Stimulated activated naive CD4-positive, alpha-beta T cell treated with Interleukin-2 at 50 U/mL for 16 hours (primary cell): ENCODE data around the gene TMEM87B.
"Not testable (repeated sequence)": the region's sequence is repeated elsewhere in the genome, so short reads cannot be mapped to it uniquely, and the experiment has no call there.

Experiments used
- DNase-seq: peaks from one replicate; lab custom pipeline; 2025; lab: John Stamatoyannopoulos, UW

The TMEM87B gene

DNA sequence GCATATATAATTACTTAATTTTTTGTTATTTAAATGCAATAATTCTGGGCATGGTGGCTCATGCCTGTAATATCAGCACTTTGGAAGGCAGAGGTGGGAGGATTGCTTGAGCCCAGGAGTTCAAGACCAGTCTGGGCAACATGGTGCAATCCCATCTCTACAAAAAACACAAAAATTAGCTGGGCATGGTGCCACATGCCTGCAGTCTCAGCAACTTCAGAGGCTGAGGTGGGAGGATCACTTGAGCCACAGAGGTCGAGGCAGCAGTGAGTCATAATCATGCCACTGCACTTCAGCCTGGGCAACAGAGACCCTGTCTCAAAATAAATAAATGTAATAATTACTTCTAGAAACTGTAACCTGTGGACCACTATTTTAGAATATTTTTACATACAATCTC is 21.5 kb upstream of the TMEM87B start:
- no peak for DNase-seq

DNA sequence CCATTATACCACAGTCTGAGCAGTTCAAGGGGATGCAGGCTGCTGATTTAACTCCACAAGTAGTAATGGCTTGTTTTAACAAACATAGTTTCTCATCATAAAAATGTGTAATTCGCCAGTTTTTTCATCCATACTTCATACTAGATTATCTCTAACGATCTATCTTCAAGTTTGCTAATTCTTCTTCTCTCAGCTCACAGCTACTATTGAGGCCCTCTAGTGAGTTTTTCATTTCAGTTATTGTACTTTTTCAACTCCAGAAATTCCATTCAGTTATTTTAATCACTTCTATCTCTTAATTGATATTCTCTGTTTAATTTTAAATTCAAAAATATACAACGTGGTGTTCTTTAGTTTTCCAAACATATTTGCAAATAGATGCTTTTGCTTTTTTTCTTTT is 20.1 kb upstream of the TMEM87B start:
- no peak for DNase-seq

DNA sequence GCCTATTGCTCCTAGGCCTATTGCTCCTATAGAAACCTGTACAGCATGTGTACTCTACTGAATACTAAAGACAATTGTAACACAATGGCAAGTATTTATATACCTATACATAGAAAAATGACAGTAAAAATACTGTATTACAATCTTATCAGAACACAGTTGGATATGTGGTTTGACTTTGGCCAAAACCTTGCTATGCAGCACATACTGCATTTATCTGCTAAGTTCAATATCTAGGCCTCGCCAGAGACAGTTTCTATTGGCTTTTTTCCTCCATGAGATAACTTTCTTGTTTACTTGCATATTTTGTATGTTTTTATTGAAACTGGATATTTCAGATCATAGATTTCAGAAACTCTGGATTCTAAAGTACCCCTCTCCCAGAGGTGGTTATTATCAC is 19.3 kb upstream of the TMEM87B start:
- DNase-seq, result no peak

- DNase-seq, result not testable (repeated sequence)
Measured at GRCh38 chr2:112039556-112039955, 15.5 kb upstream of the TMEM87B start.

DNA sequence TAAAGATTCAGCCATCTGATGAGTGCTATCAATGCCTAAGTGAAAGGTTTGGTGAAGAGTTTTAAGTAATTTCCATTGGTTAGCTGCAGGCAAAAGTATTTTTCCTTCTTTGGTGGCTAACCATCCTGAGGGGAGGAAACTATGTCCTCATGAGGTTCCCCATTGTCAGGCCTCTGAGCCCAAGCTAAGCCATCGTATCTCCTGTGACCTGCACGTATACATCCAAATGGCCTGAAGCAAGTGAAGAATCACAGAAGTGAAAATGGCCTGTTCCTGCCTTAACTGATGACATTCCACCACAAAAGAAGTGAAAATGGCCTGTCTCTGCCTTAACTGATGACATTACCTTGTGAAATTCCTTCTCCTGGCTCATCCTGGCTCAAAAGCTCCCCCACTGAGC is 15.0 kb upstream of the TMEM87B start:
- not testable (repeated sequence) for DNase-seq

- DNase-seq, result not testable (repeated sequence)
Measured at GRCh38 chr2:112041460-112041859, 13.6 kb upstream of the TMEM87B start.

- no peak for DNase-seq
Measured at GRCh38 chr2:112045446-112046014, 9.5 kb upstream of the TMEM87B start.

- DNase-seq, result no peak
Measured at GRCh38 chr2:112046231-112046630, 8.8 kb upstream of the TMEM87B start.

DNA sequence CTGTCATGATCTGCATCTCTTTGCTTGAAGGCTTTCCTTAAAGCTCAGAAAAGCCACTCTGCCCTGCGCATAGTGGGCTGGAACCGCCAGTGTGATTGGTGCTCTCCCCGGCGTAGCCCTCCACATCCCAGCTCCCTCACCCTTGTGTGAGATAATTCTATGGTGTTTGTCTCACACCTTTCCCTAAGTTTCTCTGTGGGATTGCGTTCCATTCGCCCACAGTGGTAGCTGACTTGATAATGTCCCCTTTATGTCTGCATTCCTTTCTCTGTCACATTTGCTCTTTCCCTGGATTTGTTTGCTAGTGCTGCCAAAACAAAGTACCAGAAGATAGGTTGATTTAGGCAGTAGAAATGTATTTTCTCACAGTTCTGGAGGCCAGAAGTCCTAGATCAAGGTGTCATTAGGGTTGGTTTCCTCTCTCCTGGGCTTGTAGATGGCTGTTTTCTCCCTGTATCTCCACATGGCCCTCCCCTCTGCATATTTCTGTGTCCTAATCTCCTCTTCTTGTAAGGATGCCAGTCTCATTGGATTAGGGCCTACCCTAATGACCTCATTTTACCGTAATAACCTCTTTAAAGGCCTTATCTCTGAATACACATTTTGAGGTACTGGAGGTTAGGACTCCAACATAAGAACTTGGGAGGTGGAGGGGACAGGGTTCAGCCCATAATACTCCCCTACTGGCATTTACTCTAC is 7.4 kb upstream of the TMEM87B start:
- DNase-seq, result no peak

GRCh38 chr2:112048236-112048592 is 6.9 kb upstream of the TMEM87B start:
- DNase-seq, result no peak

GRCh38 chr2:112048887-112049286 is 6.2 kb upstream of the TMEM87B start:
- no peak for DNase-seq

DNA sequence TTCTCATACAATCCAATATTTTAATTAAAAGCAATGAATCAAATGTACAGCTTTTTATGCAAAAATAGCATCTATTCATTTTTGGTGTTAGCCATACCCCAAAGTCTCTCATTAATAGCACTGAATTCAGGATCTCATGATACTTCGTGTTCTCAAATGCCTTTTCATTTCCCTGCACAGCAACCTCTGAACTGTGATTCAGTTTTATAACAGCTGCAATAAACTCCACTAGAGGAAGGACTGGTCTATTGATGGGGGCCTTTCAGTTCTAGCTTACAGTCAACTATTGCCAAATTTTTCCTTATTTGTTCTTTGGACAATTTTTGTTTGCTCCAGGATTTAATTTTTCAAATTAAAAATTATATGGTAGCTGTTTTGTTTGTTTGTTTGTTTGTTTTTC is 4.8 kb upstream of the TMEM87B start:
- DNase-seq, result no peak

DNA sequence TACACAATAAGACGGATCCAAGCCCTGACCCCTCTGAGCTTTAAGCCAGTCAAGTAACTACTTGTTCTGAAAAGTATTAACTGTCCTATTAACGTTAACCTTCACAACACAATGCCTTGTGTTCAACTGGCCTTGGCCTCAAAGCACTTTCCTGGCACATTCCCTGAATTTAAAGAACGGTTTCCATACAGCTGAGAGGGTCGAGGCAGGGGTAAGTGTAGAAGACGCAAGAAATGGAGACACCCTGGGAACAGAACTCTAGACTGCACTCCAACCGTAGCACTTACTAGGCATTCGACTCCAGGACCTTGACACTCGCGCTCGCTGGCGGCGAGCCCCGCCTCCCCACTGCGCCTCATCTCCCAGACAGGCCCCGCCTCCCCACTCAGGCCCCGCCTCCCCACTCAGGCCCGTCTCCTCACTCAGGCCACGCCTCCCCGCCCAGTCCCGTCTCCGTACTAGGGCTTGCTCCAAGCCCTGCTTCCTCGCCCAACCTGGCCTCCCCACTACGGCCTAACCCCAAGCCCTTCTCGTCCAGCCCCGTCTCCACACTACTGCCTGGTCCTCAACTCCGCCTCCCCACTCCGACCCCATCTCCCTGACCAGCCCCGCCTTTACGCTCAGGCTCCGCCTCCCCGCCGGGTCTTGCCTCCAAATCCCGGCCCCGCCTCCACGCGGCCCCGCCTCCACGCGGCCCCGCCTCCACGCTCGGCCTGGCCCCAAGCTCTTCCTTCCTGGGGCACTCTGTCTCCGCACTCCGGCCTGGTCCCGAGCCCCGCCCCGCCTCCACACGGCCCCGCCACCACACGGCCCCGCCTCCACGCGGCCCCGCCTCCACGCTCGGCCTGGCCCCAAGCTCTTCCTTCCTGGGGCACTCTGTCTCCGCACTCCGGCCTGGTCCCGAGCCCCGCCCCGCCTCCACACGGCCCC is 887 bp upstream of the TMEM87B start:
- peak; percentile 97 for DNase-seq

DNA sequence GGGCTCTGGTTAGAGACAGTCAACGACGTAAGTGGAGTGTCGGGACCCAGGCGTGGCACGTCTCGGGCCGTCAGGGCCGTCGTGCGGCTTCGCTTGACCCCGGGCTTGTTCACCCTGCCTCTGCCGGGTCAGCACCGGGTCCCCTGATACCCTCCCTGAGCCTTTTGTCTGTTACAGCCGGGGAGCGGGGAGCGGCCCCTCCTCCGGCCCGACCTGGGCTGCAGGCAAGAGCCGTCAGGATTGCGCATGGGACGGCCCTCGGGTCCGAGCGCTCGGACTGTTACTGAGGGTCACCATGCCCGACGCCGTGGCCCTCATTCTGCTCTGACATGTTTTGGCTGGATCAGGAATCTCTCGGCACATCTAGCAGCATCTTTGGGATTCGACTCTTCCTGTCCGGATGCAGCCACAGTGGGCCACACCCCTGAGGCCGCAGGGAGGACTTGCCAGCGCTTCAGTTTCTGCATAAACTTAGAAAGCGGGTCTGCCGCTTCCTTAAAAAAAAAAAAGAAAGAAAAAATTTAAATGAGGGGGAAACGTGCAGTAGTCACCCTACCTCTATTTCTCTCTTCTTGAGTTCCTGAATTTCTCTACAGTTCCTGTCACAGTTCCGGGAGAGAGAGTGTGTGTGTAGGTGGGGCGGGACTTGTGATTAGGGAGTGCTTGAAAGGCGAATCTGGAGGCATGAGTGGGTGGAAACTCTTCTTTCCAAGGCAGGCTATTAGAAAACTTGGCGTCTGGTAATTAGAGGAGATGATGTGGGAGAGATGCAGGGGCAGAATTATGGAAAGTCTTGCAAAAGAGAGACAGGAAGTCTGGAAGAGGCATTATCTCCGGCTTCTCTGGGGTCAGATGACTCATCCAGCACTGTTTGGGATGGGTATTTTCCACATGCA is 909 bp downstream of the TMEM87B start:
- DNase-seq, result peak; percentile 11

- no peak for DNase-seq
Measured at GRCh38 chr2:112056626-112056987, 1.5 kb downstream of the TMEM87B start.

GRCh38 chr2:112059671-112060070 is 4.6 kb downstream of the TMEM87B start:
- no peak for DNase-seq

DNA sequence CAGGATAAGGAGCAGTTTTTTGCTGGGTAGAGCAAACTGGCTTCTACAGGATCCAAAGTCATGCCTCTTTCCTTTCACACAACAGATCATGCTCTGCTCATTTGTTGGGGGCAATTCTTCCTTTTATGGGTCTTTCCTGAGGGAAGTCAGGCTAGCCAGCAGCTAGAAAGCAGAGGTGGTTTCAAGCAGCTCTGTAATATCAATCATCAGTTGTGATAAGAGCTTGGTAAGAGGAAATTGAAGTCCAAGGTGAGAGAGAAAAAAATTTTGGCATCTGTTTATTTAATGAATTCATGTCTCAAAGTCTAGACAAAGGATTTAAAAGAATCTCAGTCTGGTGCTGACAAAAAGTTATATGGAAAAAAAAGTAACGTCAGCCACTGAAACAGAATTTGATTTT is 6.2 kb downstream of the TMEM87B start:
- DNase-seq, result no peak

DNA sequence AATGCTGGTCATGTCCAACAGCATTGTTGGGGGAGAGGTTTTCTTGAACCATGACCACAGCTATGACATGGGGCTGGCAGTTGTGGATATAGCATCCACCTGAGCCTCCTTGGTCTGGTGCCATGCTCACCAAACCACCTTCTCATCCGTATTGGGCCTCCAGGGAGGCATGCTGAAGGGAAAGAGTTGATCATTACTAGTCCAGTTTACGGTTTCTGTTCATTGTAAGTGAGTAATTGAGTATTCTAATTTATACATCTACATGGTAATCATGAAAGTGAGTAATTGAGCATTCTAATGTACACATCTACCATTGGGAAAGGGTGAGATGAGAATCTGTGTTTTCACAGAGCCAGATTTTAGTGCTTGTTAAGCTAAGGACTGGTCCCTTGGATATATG is 6.8 kb downstream of the TMEM87B start:
- no peak for DNase-seq

DNA sequence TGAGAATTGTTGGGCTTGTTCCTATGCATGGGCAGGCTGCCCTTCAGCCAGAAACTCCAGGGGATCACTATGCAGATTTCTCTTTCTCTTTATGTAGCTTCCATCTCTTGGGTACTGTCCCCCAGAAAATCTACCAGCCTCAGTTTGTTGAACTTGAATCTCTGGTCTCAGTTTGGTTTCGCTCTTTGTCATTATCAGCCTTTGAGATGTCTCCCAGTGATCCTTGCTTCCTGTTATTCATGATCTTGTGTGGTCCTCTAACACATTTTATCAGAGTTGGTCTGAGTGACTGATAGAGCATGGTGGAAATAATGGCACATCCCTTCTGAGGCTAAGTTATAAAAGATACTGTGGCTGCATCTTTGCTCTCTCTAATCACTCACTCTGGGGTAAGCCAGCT is 7.8 kb downstream of the TMEM87B start:
- no peak for DNase-seq

GRCh38 chr2:112065486-112065885 is 10.4 kb downstream of the TMEM87B start:
- no peak for DNase-seq

GRCh38 chr2:112065966-112066365 is 10.9 kb downstream of the TMEM87B start:
- DNase-seq, result no peak

DNA sequence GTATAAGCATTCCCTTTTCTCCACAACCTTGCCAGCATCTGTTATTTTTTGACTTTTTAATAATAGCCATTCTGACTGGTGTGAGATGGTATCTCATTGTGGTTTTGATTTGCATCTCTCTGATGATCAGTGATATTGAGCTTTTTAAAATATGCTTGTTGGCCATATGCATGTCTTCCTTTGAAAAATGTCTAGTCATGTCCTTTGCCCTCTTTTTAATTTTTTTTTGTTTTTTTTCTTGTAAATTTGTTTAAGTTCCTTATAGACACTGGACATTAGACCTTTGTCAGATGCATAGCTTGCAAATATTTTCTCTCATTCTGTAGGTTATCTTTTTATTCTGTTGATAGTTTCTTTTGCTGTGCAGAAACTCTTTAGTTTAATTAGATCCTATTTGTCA is 14.7 kb downstream of the TMEM87B start:
- DNase-seq, result not testable (repeated sequence)
